ENCODE data around the gene HNRNPL.
"Not testable (repeated sequence)": the region's sequence is repeated elsewhere in the genome, so short reads cannot be mapped to it uniquely, and the experiment has no call there.

The HNRNPL gene

GRCh38 chr19:38829203-38829602, 20.6 kb downstream of the HNRNPL start:
- DNase-seq, result peak; percentile 38

DNA sequence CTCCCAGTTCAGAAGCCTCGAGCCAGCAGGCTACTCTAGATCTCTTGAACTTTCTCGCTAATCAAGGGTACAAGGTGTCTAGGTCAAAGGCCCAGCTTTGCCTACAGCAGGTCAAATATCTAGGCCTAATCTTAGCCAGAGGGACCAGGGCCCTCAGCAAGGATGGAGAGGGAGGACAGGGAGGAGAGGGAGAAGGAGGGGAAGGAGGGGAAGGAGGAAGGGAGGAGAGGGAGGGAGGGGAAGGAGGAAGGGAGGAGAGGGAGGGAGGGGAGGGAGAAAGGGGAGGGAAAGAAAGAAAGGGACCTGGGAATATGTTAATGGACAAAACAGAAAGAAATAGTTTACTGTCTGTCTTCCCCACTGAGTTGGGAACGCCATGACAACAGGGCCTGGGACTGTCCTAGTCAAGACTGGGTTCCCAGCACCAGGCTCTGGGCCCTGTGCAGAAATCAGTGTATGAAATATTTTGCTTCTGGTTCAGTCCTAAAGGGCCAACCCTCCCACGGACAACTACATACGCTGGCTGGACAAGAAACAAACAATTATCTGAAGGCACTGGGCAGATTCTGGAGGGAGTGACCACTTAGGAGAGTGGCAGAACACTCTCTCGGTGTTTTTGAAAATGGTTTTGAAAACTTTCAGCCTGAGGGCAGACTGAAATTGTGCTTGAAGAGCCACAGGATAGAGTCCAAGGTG, 22.8 kb downstream of the HNRNPL start:
- DNase-seq, result no peak

GRCh38 chr19:38825936-38826335, 23.9 kb downstream of the HNRNPL start:
- DNase-seq, result not testable (repeated sequence)

- DNase-seq, result not testable (repeated sequence)
These were observed 28.5 kb downstream of the HNRNPL start for GRCh38 chr19:38821230-38821825.

- no peak for DNase-seq
These were observed 30.4 kb downstream of the HNRNPL start for GRCh38 chr19:38819231-38819920.

DNA sequence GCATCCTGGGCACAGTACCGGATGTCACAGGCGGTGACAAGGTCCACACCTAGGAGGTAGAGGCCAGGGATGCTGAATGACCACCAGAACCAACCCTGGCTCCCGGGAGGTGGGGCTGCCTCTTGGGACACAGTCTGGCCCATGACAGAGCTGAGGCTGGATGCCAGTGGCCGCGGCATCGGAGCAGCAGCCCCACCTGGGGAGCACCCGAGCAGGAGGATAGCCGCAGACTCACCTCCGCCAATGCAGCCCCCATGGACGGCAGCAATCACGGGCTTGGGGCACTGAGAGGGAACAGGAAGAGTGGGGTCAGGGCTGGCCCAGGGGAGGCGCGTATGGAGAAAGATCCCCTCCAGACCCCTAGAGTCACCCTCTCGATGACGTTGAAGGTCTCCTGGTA, 32.7 kb downstream of the HNRNPL start:
- no peak for DNase-seq

DNA sequence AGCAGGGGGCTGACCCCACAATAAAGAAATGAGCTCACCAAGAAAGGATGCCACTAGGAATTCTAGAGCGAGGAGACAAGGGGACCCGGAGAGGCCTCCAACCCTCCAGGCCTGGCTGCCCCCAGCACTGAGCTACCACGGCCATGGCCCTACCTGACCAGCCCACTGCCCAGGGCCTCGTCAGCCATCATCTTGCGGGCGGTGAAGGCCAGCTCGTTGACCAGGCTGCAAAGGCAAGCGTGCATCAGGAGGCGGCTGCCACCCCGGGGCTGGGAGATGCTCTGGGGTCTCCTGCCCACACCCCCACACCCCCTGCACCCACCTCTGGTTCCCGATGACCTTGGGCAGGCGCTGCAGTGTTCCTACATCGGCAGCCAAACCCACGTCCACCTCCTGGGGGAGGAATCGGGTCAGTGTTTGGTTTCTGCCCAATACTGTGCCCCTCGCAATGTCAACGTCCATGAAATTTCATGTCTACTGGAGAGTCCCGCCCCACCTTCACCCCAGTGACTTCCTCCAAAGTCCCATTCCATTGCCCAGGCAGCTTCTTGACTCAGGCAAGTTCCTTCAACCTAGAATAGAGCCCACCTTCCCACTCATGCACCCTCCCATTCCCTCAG, 33.5 kb downstream of the HNRNPL start:
- no peak for DNase-seq

GRCh38 chr19:38815059-38816001, 34.5 kb downstream of the HNRNPL start:
- DNase-seq, result no peak

GRCh38 chr19:38813932-38814331, 35.9 kb downstream of the HNRNPL start:
- not testable (repeated sequence) for DNase-seq

GRCh38 chr19:38813323-38813722, 36.5 kb downstream of the HNRNPL start:
- DNase-seq, result no peak

DNA sequence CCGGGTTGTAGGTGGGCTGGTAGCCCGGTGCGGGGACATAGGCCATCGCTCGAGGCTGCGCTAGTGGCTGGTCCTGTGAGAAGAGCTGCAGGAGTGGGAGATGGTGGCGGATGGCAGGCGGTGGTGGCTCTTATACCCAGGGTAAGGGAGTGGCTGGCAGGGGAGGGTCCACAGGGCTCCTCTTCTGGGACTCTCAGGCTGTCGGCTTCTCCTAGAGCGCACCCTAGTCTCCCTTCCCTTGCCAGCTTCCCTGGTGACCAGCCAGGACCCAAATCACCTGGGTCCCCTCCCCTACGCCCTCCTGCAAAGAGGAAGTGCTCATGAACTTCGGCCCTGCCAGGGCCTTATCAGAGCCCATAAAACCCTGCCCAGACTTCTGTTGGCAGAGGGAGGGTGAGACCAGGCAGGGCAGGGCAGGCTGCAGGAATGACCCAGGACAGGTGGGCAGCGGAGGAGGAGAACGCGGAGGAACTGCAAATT, 36.9 kb downstream of the HNRNPL start, which contains the start of gene LGALS4:
Gene LGALS4, minus strand, starts transcription at position 105 of the 480 bp plus-strand sequence. Its CDS starts 59 bp downstream, at position 46.
- no peak for DNase-seq

DNA sequence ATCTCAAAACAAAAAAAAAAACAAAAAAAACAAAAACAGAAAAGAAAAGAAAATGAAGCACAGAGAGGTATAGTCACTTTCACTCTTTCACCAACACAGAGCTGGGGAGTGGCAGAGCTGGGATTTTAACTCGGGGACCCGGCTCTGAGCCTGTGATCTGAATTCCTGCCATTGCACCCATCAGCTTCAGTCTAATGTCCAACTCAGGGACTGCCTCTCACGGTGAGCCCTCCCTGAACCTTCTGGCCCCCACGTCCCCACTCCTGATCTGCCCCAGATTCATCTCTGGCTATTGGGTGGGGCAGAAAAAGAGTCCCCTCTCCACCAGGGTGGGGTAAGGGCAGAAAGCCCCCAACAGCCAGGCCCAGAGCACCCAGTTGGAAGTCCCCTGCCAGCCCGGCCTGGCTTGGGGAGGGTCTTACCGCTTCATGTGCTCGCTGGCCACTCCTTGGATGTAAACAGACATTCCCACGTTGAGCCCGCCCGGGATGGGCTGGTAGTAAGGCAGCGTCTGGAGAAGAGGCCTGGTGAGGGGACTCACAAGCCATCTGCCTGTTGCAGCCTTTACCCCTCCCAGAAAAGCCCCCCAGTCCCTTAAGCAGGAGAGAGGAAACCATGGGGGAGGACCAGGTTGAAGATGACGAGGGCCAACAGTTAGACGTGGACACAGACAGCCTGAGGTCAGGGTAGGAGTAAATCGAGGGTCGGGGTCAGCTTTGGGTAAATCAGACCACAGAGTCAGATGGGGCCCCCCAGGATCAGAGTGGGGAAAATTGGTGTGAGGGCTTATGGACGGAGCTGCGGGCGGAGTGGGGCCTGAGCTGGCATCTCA, 37.6 kb downstream of the HNRNPL start:
- no peak for DNase-seq

DNA sequence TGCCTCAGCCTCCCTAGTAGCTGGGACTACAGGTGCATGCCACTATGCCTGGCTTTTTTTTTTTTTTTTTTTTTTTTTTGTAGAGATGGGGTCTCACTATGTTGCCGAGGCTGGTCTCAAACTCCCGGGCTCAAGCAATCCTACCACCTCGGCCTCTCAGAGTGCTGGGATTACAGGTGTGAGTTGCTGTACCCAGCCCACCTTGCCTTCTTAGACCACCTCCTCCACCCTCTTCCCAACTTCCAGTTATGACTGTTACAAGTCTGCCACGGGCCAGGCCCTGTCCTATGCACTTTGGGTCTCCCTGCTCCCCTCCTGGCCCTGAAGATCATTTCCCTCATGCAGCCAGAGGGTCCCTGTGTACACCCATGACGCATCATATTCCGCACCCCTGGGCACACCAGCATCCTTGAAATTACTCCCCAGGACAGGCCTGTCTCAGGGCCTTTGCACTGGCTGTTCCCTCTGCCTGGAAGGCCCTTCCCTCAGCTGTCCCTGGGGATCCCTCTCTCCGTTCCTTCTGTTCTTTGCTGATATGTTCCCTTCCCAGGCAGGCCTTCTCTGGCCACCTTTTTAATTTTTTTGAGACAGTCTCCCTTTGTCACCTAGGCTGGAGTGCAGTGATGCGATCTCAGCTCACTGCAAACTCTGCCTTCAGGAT, 40.1 kb downstream of the HNRNPL start:
- no peak for DNase-seq

DNA sequence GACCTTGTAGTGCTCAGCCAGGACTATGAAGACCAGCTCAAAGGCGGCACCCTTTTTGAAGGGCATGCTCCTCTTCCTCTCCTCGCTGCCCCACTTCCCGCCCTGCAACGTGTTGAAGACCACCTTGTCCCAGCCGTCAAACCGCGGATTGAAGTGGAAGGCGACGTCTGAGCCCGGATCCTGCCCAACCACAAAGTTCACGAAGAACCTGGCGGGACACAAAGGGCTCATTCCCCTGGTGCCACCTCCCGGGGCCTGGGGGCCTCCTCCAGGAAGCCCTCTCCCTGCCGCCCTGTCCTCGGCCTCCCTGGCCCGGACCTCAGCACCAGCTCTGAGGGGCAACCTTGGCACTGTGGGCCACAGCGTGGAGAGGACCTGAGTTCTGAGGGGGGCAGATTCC, 41.0 kb downstream of the HNRNPL start:
- no peak for DNase-seq

GRCh38 chr19:38807374-38808098, 42.2 kb downstream of the HNRNPL start:
- DNase-seq, result not testable (repeated sequence)

DNA sequence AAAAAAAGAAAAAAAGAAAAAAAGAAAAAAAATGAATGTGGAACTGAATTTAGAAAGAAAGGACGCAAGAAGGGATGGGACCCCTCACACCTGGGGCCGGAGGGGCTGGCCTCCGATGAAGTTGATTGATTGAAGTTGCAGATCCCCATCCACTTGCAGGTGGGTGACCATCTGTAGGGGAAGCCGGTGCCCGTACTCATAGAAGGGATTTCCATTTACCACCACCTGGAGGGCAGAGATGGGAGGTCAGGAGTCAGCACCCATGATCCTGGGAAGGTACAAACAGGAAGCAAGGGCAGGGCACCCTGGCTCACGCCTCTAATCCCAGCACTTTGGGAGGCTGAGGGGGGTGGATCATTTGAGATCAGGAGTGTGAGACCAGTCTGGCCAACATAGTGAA, 43.4 kb downstream of the HNRNPL start:
- DNase-seq, result no peak

GRCh38 chr19:38805180-38805579, 44.6 kb downstream of the HNRNPL start:
- no peak for DNase-seq

GRCh38 chr19:38803543-38803942, 46.2 kb downstream of the HNRNPL start:
- no peak for DNase-seq

GRCh38 chr19:38801359-38802095, 48.3 kb downstream of the HNRNPL start:
- DNase-seq, result no peak
